Activated CD4-positive, alpha-beta T cell treated with anti-CD3 and anti-CD28 coated beads for 24 hours (primary cell): ENCODE measurements around the gene LONP1.
"Not testable (repeated sequence)": the region's sequence is repeated elsewhere in the genome, so short reads cannot be mapped to it uniquely, and the experiment has no call there.

Experiments
- DNase-seq, 2 donors: peaks; one replicate each; pipeline ENCODE4 v3.0.0-alpha.2; 2020; ENCODE audit warnings: low read depth in 2 of 2

The LONP1 gene

GRCh38 chr19:5719961-5720790 lies at the start of gene LONP1, which contains the start of gene CATSPERD:
Gene LONP1, minus strand, starts transcription at chr19:5720146. Its CDS starts 14 bp downstream, at chr19:5720132.
Gene CATSPERD, plus strand, starts transcription at chr19:5720637. Its CDS starts 101 bp downstream, at chr19:5720738.
- peak; percentile 96 to 97 for DNase-seq

- no peak for DNase-seq
These were observed 48.0 kb upstream of the LONP1 start for GRCh38 chr19:5767949-5768348.

- DNase-seq = no peak
These were observed 45.3 kb upstream of the LONP1 start for GRCh38 chr19:5765220-5765619.

GRCh38 chr19:5762608-5763217 lies 42.8 kb upstream of the LONP1 start:
- no peak for DNase-seq

- no peak for DNase-seq
These were observed 33.8 kb upstream of the LONP1 start for GRCh38 chr19:5753743-5754142.

GRCh38 chr19:5751709-5752108 lies 31.8 kb upstream of the LONP1 start:
- DNase-seq = no peak

- no peak for DNase-seq
These were observed 29.6 kb upstream of the LONP1 start for GRCh38 chr19:5749505-5749904.

- DNase-seq = not testable (repeated sequence)
These were observed 29.0 kb upstream of the LONP1 start for GRCh38 chr19:5748920-5749319.

GRCh38 chr19:5744999-5745398 lies 25.1 kb upstream of the LONP1 start:
- DNase-seq = not testable (repeated sequence)

GRCh38 chr19:5743630-5744029 lies 23.7 kb upstream of the LONP1 start:
- no peak for DNase-seq

- DNase-seq = no peak
These were observed 22.1 kb upstream of the LONP1 start for GRCh38 chr19:5742051-5742450.

GRCh38 chr19:5738423-5738822 lies 18.5 kb upstream of the LONP1 start:
- DNase-seq = no peak

GRCh38 chr19:5733172-5733571 lies 13.2 kb upstream of the LONP1 start:
- not testable (repeated sequence) for DNase-seq

GRCh38 chr19:5727453-5728050 lies 7.6 kb upstream of the LONP1 start:
- no peak for DNase-seq

- no peak for DNase-seq
These were observed 529 bp downstream of the LONP1 start for GRCh38 chr19:5719274-5719960.

- DNase-seq = peak in 1 of 2 donors; percentile 54
These were observed 1.2 kb downstream of the LONP1 start for GRCh38 chr19:5718579-5719273.

GRCh38 chr19:5718037-5718578 lies 1.8 kb downstream of the LONP1 start:
- DNase-seq = no peak

- DNase-seq = no peak
These were observed 2.6 kb downstream of the LONP1 start for GRCh38 chr19:5717215-5717935.

- no peak for DNase-seq
These were observed 5.1 kb downstream of the LONP1 start for GRCh38 chr19:5714816-5715215.

- no peak for DNase-seq
These were observed 6.7 kb downstream of the LONP1 start for GRCh38 chr19:5713228-5713627.
